Measurements from ENCODE around the gene FIGNL2.

DNA sequence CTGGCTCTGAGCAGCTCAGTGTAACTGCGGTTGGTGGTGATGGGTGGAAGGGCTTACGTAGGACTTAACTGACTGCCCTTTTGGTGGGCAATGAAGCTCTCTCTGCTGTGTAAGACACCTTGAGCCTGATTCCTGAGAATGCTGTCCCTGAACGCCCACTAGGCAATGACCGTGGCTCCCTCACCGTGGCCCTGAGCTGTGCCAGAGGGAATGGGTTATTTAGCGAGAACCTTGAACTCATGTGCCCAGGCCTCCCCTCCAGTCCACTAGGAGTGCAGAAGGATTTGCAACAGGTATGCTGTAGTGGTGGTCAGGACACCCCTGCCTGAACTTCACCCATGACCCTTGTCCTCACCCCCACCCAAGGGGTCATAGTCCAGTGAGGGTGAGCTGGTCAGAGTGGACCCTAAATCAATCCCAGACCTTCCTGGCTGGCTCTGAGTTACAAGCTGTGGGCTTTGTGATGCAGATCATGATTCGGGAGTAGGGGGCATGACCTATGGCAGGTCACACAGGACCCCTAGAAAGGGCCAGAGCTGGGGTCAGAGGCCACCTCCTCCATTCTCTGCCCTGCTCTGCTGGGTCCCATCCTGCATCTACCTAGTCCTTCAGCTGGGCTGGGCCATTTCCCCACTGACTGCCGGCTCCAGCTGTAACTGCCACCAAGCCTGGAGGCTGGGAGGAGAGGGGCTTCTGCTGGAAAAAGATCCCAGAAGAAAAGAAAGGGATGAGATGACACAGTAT is 24.9 kb upstream of the FIGNL2 start:
- TF ChIP-seq POLR2A (IDR thresholded peaks at IDR 0.05; ENCODE audit: insufficient read depth in 1 of 2, low read depth in 2 of 2, low read length in 2 of 2), result no peak
- no peak for TF ChIP-seq U2AF2 (IDR thresholded peaks at IDR 0.05; ENCODE audit: low read depth, low read length)
- no peak for TF ChIP-seq YY1 (IDR thresholded peaks at IDR 0.05; ENCODE audit: insufficient read depth, insufficient replicate concordance, low read depth, low read length)
- no peak for TF ChIP-seq IRX3 (CRISPR knock-in tag; IDR thresholded peaks at IDR 0.05; ENCODE audit: borderline replicate concordance, low read depth)
- TF ChIP-seq MZF1 (CRISPR knock-in tag; IDR thresholded peaks at IDR 0.05; ENCODE audit: borderline replicate concordance), result no peak

Measured in HepG2 (cell line).